NCI-H2196 (cell line): ENCODE results near the gene PICK1.
"Not testable (repeated sequence)": the region's sequence is repeated elsewhere in the genome, so short reads cannot be mapped to it uniquely, and the experiment has no call there.

Experiments
- DNase-seq: peaks from one replicate; lab custom pipeline; 2025; ENCODE audit not compliant: unreplicated experiment; lab: John Stamatoyannopoulos, UW

The PICK1 gene

DNA sequence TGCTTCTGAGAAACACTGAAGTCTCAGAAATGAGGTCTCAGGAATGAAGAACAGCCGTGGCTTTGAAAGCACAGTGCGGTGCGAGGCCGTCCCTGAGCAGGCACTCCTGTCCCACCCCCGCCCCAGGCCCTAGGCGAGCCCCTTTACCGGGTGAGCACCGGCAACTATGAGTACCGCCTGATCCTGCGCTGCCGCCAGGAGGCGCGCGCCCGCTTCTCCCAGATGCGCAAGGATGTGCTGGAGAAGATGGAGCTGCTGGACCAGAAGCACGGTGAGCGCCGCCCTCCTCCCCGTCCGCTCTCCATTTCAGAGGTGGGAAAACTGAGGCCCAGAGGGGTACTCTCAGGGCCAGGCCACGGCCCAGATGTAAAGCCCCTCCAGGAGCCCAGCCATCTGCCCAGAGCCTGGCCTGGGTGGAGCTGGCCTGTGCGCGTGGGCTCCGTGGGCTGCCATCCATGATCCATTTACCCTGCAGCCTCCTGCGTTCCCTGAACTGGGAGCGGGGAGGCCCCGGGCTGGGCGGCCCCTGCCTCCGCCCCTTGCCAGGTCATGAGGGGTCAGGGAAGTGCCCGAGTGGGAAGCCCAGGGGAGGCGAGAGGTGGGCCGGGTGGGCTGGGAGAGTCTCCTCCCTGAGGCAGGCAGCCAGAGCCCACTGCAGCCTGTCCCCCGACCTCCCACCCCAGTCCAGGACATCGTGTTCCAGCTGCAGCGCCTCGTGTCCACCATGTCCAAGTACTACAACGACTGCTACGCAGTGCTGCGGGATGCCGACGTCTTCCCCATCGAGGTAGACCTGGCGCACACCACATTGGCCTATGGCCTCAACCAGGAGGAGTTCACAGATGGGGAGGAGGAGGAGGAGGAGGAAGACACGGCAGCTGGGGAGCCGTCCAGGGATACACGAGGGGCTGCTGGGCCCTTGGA is 17.2 kb downstream of the PICK1 start:
- DNase-seq: no peak

DNA sequence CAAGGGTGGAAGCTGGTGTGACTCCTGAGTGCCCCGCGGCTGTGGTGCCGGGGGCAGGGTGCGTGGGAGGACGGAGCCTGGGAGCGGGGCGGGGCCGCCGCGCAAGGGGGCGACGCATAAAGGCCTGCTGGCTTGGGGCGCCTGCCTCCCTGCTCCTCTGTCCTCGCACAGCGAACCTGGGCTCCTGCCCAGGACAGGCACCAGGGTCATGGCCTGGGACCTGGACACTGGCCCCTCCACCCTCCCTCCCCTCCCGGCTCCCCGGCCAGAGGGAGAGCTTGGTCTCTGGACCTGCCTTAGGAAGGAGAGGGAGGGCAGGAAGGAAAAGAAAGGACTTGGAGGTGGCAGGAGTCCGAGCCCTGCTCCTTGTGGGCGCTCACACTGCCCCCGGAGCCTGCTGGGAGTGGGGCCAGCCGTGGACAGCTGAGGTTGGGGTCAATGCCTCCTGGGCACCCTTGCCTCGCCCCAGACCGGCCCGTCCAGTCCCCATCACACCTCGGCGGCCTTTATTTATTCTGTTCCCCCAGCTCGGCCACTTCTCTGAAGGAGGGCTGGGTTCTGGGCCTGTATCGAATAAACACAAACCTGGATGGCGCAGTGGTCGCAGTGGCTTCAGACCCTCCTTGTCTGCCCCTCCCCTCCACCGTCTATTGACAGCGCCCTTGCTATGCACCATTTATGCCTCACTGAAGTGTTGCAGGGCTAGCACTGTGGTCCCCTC is 18.1 kb downstream of the PICK1 start:
- DNase-seq: no peak

GRCh38 chr22:38075961-38076360 is 18.8 kb downstream of the PICK1 start:
- no peak for DNase-seq

GRCh38 chr22:38077096-38077495 is 19.9 kb downstream of the PICK1 start:
- no peak for DNase-seq

- DNase-seq: no peak
Observed at GRCh38 chr22:38077595-38077994, 20.4 kb downstream of the PICK1 start.

DNA sequence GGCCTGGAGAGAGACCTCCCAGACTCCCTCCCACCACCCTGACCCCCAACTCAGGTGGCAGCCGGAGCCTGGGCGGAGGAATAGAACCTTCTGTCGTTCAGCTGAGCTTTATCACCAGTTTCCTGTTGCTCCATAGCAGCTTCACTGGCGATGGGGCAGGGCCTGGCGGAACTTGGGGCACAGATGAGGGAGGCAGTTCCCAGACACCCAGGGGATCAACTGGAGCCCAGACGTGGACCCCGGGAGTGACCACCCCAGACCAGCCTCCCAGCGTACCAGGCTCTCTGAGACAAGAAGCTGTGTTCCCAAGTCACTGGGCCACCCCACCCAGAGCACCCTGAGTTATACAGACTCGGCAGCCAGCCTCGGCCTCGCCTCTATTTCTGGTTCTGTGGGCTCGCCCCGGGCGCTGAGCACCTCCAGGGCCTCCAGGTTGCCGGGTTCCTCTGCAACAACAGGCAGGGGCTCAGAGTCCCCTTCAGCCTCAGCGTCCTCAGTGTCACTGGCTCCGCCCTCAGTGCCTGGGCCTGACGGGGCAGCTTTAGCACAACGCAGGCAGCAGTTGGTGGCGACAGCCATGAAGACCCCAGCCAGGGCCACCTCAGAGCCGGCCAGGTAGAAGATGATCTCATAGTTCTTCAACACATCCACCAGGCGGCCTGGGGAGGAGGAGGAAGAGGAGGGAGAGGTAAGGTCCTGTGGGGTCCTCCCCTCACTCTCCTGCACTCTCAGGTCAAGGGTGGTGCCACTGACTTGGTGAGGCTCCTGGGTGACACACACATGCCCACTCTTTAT is 21.0 kb downstream of the PICK1 start:
- DNase-seq: no peak

DNA sequence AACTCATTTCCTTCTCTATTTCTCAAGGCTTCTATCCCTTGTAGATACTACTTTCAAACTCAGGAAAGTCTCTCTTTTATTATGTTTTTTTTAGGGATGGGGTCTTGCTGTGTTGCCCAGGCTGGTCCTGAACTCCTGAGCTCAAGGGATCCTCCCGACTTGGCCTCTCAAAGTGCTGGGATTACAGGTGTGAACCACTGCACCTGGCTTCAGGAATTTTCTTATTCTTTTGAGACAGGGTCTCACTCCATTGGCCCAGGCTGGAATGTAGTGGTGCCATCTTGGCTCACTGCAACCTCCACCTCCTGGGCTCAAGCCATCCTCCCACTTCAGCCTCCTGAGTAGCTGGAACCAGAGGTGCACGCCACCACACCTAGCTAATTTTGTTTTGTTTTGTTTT is 22.0 kb downstream of the PICK1 start:
- DNase-seq: not testable (repeated sequence)

DNA sequence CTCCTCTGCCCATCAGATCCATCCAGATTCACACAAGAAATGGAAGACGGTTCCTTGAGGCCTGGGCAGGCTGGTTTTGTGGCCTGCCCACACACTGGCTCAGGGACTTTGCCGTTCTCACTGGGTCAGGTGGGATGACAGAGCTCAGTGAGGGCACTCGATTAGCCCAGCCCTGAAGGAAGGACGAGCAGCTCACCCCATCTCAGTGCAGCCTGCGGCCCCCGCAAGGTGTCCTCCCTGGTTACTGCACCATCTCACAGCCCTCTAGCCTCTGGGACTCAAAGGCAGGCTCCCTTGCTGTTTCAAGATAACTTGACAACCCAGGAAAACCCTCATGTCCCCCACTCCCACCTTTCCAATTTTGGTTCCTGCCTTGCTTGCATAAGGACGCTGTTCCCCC is 22.6 kb downstream of the PICK1 start:
- DNase-seq: no peak

- DNase-seq: no peak
Observed at GRCh38 chr22:38080474-38080849, 23.3 kb downstream of the PICK1 start.

DNA sequence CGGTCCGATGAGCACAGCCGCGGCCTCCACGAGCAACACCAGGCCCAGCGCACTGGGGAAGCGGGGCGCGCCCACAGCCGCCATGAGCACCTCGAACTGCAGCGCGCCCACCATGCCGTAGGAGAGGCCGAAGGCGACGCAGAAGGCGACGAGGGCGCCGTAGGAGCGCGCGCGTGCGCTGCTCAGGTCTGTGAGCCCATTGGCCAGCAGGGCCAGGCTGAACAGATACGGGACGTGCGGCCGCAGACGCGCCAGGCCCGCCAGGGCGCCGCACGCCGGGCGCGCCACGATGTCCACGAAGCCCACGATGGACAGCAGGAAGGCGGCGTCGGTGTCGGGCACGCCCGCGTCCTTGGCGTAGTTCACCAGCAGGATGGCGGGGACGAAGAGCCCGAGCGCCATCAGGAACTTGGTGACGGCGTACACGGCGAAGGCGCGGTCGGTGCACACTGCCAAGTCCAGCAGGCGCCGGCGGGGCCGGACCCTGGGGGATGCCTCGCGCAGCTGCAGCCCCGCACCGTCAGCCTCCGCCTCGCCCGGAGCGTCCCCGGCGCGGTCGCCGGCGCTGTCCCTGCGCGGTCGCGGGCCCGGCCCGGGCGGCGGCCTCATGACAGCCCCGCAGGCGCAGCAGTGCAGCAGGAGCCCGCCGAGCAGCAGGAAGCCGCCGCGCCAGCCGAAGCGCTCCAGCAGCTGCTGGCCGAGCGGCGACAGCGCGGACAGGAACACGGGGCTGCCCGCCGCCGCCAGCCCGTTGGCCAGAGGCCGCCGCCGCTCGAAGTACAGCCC is 23.8 kb downstream of the PICK1 start:
- DNase-seq: no peak

- DNase-seq: no peak
Observed at GRCh38 chr22:38081636-38081940, 24.4 kb downstream of the PICK1 start.

DNA sequence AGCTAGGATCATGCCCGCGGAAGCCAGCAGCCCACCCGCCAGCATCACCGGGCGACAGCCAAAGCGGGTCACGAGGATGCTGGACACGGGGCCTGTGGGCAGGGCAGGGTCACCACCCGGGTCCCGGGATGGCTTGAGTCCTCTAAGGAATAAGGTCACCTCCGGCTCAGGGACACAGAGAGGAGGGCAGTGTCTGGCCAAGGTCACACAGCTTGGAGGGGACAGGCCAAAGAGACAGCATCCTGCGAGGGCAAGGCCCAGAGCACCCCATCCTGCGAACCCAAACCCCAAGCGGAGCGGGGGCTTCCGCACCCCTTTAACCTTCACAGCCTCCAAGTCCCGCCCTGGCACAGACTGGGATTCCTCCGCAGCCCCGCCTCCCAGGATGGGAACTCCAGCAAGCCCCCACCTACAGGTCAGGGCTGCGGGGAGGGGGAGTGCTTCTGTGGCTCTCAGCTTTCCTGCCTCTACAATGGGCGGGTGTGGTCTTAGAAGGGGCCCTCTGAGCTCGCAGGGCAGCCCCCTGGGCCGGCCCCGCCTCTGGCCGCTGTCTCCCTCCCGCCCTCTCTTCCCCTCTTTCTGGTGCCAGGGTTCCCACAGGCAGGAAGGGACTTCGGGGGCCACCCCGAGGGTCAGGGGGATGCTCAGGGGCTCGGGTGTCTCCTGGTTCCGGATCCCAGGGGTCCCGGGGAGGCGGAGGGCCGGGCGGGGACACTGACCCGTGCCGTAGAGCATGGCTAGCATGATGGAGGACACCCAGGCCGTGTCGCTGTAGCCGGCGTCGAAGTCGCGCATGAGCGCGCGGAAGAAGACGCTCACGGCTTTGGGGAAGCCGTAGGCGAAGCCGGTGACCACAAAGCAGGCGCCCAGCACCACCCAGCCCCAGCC is 25.0 kb downstream of the PICK1 start:
- DNase-seq: no peak

- no peak for DNase-seq
Observed at GRCh38 chr22:38082986-38083710, 25.9 kb downstream of the PICK1 start.

GRCh38 chr22:38083931-38084631 is 26.9 kb downstream of the PICK1 start, which contains the start of gene SLC16A8:
TSS of gene SLC16A8 (minus strand) at chr22:38084184. CDS start at chr22:38082873, 1,311 bp downstream.
- DNase-seq: no peak

- DNase-seq: no peak
Observed at GRCh38 chr22:38085056-38085455, 27.9 kb downstream of the PICK1 start.

DNA sequence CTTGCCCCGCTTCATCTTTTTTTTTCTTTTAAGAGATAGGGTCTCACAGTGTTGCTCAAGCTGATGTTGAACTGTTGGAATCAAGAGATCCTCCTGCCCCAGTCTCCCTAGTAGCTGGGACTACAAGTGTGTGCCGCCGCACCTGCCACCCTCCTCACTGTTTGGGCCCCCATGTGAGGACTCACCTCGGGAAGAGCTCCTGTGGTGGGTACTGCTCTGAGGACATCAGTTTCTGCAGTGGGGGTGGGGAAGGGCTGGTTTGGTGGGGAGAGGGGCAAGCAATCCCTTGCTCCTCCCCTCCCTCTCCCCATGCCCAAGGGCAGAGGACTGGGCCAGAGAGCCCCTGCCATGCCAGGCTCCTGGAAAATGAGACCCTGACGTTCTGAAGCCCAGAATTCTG is 28.3 kb downstream of the PICK1 start:
- no peak for DNase-seq

DNA sequence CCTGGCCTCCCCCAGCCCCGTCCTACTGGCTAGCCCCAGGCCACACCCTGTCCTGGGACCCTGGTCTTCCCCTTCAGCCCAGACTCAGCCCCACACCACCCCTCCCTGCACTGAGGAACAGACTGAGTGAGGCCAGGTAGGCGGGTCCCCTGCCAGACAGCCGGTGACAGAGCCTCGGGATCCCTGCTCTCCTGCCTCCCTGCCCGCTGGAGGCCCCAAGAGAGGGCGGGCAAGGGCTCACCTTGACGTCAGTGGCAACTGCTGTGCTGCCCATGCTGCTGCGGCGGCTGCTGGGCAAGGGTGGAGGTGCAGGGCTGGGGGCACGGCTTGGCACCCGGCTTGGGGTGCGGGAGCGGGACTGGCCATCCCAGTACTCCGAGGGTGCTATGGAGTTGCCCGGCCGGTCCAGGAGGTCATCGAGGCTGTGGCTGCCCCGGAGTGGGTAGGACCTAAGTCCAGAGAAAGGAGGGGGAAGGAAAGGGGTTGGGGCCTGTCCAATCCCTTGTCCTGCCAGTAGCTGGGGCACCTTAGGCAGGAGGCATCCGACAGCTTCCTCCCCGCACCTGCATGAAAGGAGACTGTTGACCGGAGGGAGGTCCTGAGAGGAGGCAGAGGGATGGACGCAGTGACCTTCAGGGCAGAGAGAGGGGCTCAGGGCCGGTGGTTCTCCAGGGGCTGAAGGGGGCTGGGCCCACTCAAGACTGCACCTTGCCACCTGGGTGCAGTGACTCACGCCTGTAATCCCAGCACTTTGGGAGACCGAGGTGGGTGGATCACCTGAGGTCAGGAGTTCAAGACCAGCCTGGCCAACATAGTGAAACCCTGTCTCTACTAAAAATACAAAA is 29.0 kb downstream of the PICK1 start:
- no peak for DNase-seq

- no peak for DNase-seq
Observed at GRCh38 chr22:38086942-38087341, 29.7 kb downstream of the PICK1 start.
